Loucy (cell line): ENCODE results near the gene MS4A10.

Source experiments
- H2AFZ ChIP-seq: fragments of 200-600 bp; sonication (generic); 2 replicates; pipeline ENCODE4 v1.6.0; 2016; ENCODE audit warnings: antibody characterized with exemption, mild to moderate bottlenecking, low read length, moderate library complexity
- H3F3A ChIP-seq: fragments of 200-600 bp; 2 replicates; pipeline ENCODE4 v1.6.0; 2016; ENCODE audit warnings: antibody characterized with exemption, low read depth, mild to moderate bottlenecking
- H3K27me3 ChIP-seq: fragments of 200-600 bp; sonication (generic); 2 replicates; pipeline ENCODE4 v1.6.1; 2014; ENCODE audit warnings: low read length, mild to moderate bottlenecking; ENCODE audit not compliant: insufficient read depth, poor library complexity, severe bottlenecking
- H3K36me3 ChIP-seq: fragments of 200-600 bp; sonication (generic); 2 replicates; pipeline ENCODE4 v1.6.1; 2016; ENCODE audit warnings: low read length; ENCODE audit not compliant: insufficient read depth
- H3K4me1 ChIP-seq: fragments of 200-600 bp; sonication (generic); 2 replicates; pipeline ENCODE4 v1.5.1; 2014; ENCODE audit warnings: low read length, mild to moderate bottlenecking; ENCODE audit not compliant: insufficient read depth, poor library complexity, severe bottlenecking
- H3K4me2 ChIP-seq: fragments of 200-600 bp; sonication (generic); 2 replicates; pipeline ENCODE4 v1.6.0; 2014; ENCODE audit warnings: antibody characterized with exemption, low read length, low read depth, mild to moderate bottlenecking; ENCODE audit not compliant: poor library complexity, severe bottlenecking
- H3K4me3 ChIP-seq: fragments of 200-600 bp; sonication (generic); 2 replicates; pipeline ENCODE4 v1.5.1; 2014; ENCODE audit warnings: low read length, mild to moderate bottlenecking, mixed read lengths; ENCODE audit not compliant: poor library complexity, severe bottlenecking
- H3K79me2 ChIP-seq: fragments of 200-600 bp; sonication (generic); 2 replicates; pipeline ENCODE4 v1.6.1; 2014; ENCODE audit warnings: low read length; ENCODE audit not compliant: insufficient read depth
- H3K9ac ChIP-seq: fragments of 200-600 bp; sonication (generic); 2 replicates; pipeline ENCODE4 v1.6.0; 2014; ENCODE audit warnings: mild to moderate bottlenecking, low read depth, low read length, moderate library complexity; ENCODE audit not compliant: poor library complexity, severe bottlenecking
- H3K9me2 ChIP-seq: fragments of 200-600 bp; sonication (generic); replicated peaks from 2 replicates; pipeline ENCODE4 v1.6.1; 2016; ENCODE audit warnings: low read depth, low read length, mixed read lengths
- H3K9me3 ChIP-seq: fragments of 200-600 bp; sonication (generic); 2 replicates; pipeline ENCODE4 v1.6.1; 2014; ENCODE audit warnings: mild to moderate bottlenecking, antibody characterized with exemption, low read length, low read depth; ENCODE audit not compliant: insufficient read depth
- H4K20me1 ChIP-seq: fragments of 200-600 bp; sonication (generic); 2 replicates; pipeline ENCODE4 v1.6.0; 2014; ENCODE audit warnings: antibody characterized with exemption, low read length, mild to moderate bottlenecking; ENCODE audit not compliant: insufficient read depth, poor library complexity, severe bottlenecking
- EZH2phosphoT487 ChIP-seq: fragments of 200-600 bp; IDR thresholded peaks from 2 replicates; pipeline ENCODE4 v1.6.1; 2018; ENCODE audit warnings: antibody characterized with exemption, mild to moderate bottlenecking, moderate library complexity, borderline replicate concordance
- TF ChIP-seq, protein P1 (sequence below): fragments of 200-600 bp; sonication (generic); conservative IDR thresholded peaks from 2 replicates; pipeline ENCODE4 v1.5.1; 2014; ENCODE audit warnings: mild to moderate bottlenecking, antibody characterized with exemption, low read length

The MS4A10 gene

DNA sequence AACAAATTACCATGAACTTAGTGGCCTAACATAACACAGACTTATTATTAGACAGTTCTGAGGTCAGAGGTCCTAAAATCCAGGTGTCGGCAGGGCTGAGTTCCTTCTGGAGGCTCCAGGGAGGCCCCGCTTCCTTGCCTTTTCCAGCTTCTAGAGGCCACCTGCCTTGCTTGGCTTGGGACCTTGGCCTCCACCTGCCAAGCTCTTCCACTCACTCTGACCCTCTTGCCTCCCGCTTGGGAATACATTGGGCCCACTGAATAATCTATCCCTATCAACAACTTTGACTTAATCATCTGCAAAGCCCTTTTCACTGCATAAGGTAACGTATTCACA lies 3.2 kb upstream of the MS4A10 start:
- Histone ChIP-seq H3F3A (0 out of 2 replicates have a peak, but pooled peaks cover 3% of the 10 kb centered on the region), H3K9me3 (no peaks in the 10 kb centered on the region), H3K4me3 (no peak overlapping the region), H4K20me1 (no peaks in the 10 kb centered on the region), H3K9me2 (no peaks in the 10 kb centered on the region), H3K4me2 (no peak overlapping the region), H3K79me2 (no peaks in the 10 kb centered on the region), H3K4me1 (peaks cover 29% of the 10 kb centered on the region), H3K27me3 (no peaks in the 10 kb centered on the region), H2AFZ (no peak overlapping the region), H3K36me3 (no peaks in the 10 kb centered on the region), H3K9ac (no peak overlapping the region)
- no peak for TF ChIP-seq EZH2phosphoT487
- TF ChIP-seq, protein P1, sequence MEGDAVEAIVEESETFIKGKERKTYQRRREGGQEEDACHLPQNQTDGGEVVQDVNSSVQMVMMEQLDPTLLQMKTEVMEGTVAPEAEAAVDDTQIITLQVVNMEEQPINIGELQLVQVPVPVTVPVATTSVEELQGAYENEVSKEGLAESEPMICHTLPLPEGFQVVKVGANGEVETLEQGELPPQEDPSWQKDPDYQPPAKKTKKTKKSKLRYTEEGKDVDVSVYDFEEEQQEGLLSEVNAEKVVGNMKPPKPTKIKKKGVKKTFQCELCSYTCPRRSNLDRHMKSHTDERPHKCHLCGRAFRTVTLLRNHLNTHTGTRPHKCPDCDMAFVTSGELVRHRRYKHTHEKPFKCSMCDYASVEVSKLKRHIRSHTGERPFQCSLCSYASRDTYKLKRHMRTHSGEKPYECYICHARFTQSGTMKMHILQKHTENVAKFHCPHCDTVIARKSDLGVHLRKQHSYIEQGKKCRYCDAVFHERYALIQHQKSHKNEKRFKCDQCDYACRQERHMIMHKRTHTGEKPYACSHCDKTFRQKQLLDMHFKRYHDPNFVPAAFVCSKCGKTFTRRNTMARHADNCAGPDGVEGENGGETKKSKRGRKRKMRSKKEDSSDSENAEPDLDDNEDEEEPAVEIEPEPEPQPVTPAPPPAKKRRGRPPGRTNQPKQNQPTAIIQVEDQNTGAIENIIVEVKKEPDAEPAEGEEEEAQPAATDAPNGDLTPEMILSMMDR, result no peak

DNA sequence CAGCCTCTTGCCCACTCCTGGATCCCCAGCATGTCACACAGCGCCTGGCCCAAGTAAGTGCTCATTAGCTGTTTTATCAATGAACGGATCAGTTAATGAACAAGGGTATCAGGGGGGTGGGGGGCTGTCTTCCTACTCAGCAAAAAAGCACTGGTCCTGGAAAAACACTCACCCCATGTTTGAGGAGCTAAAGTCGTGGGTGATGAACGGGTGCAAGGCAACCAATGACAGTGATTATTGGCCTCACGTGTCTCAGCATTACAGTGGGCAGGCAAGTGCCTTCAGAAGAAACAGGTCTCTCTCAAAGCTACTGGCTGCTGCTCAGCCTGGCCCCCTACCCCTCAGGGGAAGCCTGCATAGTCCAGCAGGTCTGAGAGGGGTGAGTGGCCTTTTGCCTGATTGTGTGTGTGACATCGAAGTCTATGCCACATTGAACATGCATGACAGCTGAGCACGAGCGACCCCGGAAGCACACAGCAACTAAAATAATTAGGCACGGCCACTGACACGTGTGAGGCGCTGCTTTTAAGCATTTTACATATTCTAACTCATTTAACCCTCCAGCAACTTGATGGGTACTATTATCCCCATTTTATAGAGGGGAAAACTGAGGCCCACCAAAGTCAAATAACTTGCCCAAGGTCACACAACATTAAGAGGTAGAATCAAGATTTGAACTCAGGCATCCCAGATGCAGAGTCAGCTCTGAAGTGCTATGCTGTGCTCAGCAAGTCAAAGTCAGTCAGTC lies 2.6 kb upstream of the MS4A10 start:
- TF ChIP-seq, protein P1, result no peak
- no peak for TF ChIP-seq EZH2phosphoT487
- Histone ChIP-seq H3K79me2 (no peaks in the 10 kb centered on the region), H3K9me3 (no peaks in the 10 kb centered on the region), H2AFZ (no peak overlapping the region), H3K4me1 (peaks cover 34% of the 10 kb centered on the region), H3K36me3 (no peaks in the 10 kb centered on the region), H3K9me2 (no peaks in the 10 kb centered on the region), H3K27me3 (no peaks in the 10 kb centered on the region), H3K4me3 (no peak overlapping the region), H3K9ac (no peak overlapping the region), H3K4me2 (no peak overlapping the region), H3F3A (0 out of 2 replicates have a peak, but pooled peaks cover 3% of the 10 kb centered on the region), H4K20me1 (no peaks in the 10 kb centered on the region)

DNA sequence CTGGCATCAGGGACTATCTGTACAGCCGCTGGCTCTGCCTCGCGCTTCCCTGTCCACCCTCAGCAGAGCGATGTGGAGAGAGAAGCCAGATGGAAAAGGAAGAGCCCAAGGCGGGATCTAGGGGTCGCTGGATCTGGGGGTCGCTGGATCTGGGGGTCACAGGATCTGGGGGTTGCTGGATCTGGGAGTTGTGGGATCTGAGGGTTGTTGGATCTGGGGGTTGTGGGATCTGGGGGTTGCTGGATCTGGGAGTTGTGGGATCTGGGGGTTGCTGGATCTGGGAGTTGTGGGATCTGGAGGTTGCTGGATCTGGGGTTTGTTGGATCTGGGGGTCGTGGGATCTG lies 2.0 kb upstream of the MS4A10 start:
- no peak overlapping the region for H3K4me2 ChIP-seq
- H3K4me3 ChIP-seq, result no peak overlapping the region
- H3K9ac ChIP-seq, result no peak overlapping the region
- peaks cover 34% of the 10 kb centered on the region for H3K4me1 ChIP-seq
- H3K79me2 ChIP-seq, result no peaks in the 10 kb centered on the region
- no peaks in the 10 kb centered on the region for H3K9me2 ChIP-seq
- no peaks in the 10 kb centered on the region for H3K36me3 ChIP-seq
- no peak overlapping the region for H2AFZ ChIP-seq
- TF ChIP-seq, protein P1, result no peak
- no peak for TF ChIP-seq EZH2phosphoT487
- H4K20me1 ChIP-seq, result no peaks in the 10 kb centered on the region
- 0 out of 2 replicates have a peak, but pooled peaks cover 3% of the 10 kb centered on the region for H3F3A ChIP-seq
- H3K9me3 ChIP-seq, result no peaks in the 10 kb centered on the region
- no peaks in the 10 kb centered on the region for H3K27me3 ChIP-seq
